GM18517 (cell line): ENCODE data around the gene MBTD1.
"Not testable (repeated sequence)": the region's sequence is repeated elsewhere in the genome, so short reads cannot be mapped to it uniquely, and the experiment has no call there.

Experiments used
- ATAC-seq: cut with Tn5 transposase; IDR thresholded peaks from one replicate; pipeline ENCODE4 v1.9.1; 2021; ENCODE audit warnings: mild to moderate bottlenecking, moderate library complexity; ENCODE audit not compliant: unreplicated experiment

MBTD1 gene

DNA sequence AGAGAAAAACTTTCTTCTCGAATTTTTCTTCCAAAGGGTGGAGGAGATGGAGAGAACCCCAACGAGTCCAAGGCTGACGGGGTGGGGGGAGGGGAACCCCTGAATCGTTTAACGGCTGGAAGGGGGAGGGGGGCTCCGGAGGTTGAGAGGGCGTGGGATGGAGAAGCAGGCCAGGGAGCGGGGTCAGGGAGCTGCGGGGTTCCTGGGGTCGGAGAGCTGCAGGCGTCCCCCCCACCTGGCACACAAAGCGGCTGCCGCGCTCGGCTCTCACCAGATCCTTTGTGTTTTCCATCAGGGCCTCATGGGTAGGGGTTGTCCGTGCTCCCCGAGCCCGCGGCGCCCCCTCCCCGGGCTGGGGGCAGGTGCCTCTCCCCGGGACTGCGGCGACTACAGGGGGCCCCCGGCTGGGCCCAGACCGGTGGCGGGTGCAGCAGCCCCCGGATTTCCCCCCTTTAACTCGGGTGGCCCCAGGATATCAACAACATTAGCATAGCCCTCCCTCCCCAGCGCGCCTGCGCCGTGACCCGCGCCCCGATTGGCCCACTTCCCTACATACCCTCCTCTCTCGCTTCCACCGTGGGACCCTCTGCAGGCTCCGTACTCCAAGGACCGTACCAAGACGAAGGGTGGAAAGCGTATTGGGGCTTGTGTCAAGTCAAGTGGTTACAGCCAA lies at the start of gene MBTD1:
TSS of gene MBTD1 (minus strand) at position 486 of the 673 bp plus-strand sequence. CDS start 34,888 bp downstream, outside the sequence.
- ATAC-seq, result peak; percentile 76

DNA sequence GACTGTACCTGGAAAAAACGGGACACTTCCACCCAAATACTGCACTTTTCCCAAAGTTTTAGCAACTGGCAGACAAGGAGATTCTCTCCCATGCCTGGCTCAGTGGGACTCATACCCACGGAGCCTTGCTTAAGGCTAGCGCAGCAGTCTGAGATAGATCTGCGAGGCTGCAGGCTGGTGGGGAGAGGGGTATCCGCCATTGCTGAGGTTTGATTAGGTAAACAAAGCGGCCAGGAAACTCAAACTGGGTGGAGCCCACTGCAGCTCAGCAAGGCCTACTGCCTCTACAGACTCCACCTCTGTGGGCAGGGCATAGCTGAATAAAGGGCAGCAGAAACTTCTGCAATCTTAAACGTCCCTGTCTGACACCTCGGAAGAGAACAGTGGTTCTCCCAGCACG lies 45.3 kb upstream of the MBTD1 start:
- ATAC-seq, result no peak

DNA sequence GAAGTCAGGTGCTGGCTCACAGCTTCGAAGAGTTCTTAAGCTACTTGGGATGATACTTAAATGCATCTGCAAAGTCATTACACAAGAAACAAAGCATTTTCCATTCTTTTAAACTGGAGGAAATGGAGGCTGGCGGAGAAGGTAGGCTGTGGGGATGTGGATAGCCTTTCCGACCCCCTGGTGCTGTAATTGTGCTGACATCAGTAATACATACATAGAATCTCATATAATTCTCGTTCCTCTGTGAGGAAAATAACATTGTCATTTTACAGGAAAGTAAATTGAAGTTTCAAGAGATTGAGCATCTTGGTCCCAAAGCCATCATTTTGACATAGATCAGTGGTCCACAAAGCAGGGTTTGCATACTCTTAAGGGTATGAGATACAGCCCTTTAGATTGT lies 40.0 kb upstream of the MBTD1 start:
- ATAC-seq, result no peak

DNA sequence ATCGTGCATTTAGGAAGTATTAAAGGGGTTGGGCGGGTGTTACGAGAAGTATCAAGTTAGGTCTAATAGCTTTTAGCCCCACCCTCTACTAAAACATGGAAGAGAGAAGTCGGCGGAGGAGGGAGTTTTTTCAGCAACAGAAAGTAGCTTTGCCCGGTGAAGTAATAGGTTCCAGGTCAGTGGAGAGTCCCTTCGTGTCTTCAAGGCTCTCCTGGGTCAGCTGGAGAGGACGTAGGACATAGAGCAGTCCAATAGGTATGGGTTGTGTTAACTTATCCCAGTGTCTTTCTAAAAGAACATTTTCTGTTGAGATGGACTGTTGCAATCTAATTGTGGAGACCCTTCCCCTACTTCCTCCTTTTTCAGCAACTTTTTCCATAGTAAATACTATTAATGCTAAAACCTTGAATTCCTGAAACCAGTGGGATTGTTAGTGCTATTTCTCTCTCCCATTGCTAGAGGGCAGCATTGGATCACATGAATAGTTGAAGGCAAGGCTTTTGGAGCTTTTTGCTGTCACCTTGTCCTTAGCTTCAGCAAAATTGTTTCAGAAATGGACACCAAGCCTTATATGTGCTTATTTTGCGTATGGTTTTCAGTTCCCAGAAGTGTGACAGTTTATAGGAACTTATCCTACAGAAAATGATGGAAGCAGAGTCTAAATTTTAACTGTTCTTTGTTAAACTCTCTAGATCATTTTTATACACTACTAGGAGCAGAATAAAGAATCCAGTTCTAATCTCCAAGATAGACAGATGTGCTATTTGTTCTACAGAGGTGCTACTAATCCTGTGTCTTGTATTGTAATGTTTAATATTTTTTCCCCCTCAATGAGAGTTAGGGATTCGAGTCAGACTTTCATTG lies 38.9 kb upstream of the MBTD1 start:
- no peak for ATAC-seq

DNA sequence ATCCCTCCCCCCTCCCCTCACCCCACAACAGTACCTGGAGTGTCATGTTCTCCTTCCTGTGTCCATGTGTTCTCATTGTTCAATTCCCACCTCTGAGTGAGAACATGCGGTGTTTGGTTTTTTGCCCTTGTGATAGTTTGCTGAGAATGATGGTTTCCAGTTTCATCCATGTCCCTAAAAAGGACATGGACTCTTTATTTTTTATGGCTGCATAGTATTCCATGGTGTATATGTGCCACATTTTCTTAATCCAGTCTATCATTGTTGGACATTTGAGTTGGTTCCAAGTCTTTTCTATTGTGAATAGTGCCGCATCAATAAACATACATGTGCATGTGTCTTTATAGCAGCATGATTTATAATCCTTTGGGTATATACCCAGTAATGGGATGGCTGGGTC lies 34.5 kb upstream of the MBTD1 start:
- ATAC-seq, result not testable (repeated sequence)

DNA sequence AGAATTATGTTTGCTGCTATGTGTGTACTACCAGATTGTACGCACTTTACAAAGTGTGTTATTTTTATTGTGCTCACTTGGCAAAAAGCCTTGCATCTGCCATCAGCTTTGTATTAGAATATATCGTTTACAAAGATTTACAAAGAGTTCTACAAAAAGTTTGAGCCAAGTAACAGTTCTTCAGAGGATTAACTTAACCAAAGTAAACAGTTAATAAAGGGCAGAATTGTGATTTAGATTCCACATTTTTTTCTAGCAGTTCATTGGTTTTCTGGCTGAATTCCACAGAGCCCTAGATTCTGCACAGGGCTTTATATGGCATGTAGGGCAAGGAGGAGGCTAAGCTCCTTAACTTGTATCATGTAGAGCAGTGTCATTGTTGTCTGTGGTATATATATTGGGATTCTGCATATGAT lies 29.9 kb upstream of the MBTD1 start:
- no peak for ATAC-seq

DNA sequence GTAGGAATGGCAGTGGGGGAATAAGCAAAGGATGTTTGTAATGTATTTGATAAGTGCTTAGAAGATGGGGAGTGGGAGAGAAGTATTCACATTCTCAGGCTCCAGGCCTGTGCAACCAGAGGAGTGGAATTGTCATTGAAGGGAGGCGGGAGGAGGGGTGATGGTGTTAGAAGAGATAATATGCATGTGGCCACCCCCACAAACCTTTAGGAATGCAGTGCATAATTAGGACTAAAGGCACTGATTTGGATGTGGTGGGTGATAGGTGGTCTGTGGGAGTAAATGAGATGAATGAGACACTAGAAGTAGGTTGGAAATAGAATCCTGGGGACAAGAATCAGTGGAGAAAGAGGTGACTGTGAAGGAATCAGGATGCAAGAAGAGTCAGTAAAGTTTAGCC lies 27.6 kb upstream of the MBTD1 start:
- no peak for ATAC-seq

DNA sequence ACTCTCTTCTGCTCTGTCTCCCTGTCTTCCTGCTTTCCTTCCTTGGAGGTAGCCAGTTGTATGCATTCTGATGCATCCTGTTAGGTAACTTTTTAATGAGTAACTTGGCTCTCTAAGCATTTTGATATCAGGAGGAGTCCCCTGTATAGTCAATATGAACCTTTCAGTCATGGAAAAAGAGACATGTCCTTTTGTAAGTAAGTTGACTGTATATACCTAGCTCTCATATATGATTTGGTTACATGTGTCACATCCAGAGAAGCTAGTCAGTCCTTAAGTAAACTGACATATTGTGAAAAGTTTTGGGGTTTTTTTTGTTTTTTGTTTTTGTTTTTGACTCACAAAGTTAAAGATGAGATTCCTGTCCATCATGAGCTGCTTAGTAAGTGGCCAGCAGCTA lies 19.3 kb upstream of the MBTD1 start:
- no peak for ATAC-seq

DNA sequence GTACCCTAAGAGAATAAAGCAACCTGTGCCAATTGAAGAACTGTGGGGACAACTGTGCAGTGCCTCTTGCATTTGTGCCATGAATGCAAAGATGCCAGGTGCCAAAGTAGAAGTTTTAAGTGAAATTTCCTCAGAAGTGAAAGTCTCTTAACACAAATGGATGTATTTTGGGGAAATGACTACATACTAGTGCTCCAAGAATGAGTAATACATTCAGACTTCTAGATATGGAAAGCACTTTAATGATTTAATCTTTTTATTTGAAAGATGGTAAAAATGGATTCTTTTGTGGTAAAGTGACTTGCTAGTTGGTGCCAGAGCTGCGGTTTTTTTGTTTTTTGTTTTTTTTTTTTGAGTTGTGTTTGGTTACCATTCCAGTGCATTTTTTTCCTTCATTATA lies 15.5 kb upstream of the MBTD1 start:
- no peak for ATAC-seq

DNA sequence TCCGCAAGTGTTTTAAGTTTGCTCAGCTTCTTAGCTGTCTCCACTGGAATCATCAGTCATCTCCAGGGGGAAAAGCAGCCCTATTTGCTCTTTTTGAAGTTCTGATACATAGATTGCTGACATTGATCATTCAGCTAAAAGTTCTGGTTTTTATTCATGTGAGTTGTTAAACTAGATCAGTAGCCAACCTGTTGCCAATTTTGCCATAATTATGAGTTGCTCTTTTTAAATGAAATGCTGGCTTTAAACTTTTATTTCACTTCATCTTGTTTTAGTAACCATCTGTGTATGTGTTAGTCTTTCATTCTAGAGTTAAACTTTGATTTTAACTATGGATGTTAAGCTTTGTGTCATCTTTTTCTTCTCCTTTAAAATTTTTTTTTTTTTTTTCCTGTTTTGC lies 13.0 kb upstream of the MBTD1 start:
- ATAC-seq, result no peak

DNA sequence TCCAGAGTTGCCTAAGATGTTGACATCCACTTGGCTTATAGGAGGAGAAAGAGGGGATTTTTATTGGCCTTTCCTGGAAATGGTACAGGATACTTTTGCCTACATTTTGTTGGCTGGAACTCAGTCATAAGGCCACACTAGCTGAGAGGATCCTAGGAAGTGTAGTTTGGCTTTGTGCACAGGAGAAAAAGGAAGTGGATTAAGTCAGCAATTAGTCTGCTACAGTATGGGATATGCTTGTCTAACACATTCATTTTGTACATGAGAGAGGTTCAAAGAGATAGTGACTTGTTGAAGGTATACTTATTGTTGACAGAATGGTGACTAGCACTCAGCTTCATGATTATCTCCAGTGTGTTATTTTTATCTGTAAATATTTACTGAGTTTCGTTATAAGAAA lies 10.8 kb upstream of the MBTD1 start:
- no peak for ATAC-seq

DNA sequence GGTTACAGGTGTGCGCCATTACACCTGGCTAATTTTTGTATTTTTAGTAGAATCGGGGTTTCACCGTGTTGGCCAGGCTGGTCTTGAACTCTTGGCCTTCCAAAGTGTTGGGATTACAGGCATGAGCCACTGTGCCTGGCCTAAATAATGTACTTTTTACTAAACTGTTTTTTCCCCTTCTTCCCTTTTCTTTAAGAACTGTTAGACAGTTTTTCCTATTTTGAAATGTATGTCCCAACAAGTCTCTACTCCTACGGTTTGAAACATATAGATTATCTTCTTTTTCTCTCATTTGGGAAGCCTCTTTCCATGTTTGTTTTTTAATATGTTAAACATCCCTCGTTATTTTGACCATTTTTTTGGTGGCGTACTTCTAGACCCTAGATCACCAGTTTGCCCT lies 10.1 kb upstream of the MBTD1 start:
- no peak for ATAC-seq

DNA sequence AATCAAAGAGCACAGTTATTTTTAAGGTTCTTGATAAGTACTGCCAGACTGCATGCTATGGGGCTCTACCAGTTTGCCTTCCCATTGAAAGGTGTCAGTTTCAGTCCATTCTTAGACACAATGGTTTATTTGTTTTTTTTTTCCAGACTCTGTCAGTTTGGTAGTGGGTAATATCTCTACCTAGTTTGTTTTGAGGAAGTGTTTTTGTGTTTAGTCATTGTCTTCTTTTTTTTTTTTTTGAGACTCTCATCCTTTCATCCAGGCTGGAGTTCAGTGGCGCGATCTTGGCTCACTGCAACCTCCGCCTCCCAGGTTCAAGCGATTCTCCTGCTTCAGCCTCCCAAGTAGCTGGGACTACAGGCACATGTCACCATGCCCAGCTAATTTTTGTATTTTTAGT lies 4.6 kb upstream of the MBTD1 start:
- not testable (repeated sequence) for ATAC-seq

DNA sequence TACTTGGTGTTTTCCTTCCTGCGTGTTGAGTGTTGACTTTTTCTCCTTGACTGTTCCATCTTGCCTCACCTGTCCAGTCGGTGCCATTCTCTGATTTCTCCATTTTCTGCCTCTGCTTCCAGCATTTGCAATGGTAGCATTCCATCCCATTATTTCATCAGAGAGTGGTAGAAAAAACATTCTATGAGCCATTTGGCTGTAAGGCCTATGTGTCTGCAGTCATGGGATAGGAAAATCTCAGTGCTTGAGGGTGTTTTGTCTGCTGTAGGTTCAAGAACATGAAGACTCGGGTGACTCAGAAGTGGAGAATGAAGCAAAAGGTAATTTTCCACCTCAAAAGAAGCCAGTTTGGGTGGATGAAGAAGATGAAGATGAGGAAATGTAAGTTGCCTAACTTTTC lies 3.2 kb upstream of the MBTD1 start:
- ATAC-seq, result no peak

DNA sequence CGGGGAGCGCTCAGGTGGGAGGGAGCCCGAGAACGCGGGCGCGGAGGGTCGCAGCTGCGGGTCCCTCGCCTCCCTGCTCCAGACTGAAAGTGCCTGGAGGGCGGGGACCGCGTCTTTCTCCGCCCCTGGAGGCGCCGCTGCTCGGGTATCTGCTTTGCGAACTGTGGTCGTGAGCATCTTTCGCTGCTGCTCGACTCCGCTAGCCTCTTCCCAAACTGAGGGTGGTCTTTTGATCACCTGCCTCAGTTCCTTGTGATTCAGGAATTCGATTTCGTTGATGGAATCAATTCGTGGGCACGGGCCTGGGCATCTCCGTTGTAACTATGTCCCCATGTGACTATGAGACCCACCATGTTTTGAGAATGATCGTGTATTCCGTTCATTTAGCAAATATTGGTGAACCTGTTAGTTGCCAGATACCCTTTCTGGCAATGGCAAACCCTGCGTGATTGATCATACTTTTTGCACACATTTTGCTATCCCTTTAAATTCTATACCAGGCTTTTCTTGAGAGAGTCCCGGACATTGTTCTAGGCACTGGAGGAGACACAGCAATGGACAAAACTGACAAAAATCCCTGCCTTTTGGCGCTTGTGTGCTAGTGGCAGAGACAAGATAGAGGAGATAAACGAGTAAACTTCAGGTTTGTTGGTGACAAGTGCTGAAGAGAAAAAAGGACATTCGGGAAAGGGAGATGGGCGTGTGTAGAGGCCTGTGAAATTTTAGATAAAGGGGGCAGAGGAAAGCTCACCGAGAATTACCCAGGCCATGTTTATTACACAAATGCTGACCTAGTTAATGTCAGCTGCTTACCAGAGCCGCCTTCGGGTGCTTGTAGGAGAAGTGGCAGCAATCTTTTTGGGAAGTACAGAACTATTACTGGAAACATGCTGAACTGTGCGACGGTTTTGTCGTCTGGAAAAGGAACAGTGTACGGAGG lies 1.4 kb upstream of the MBTD1 start:
- no peak for ATAC-seq

DNA sequence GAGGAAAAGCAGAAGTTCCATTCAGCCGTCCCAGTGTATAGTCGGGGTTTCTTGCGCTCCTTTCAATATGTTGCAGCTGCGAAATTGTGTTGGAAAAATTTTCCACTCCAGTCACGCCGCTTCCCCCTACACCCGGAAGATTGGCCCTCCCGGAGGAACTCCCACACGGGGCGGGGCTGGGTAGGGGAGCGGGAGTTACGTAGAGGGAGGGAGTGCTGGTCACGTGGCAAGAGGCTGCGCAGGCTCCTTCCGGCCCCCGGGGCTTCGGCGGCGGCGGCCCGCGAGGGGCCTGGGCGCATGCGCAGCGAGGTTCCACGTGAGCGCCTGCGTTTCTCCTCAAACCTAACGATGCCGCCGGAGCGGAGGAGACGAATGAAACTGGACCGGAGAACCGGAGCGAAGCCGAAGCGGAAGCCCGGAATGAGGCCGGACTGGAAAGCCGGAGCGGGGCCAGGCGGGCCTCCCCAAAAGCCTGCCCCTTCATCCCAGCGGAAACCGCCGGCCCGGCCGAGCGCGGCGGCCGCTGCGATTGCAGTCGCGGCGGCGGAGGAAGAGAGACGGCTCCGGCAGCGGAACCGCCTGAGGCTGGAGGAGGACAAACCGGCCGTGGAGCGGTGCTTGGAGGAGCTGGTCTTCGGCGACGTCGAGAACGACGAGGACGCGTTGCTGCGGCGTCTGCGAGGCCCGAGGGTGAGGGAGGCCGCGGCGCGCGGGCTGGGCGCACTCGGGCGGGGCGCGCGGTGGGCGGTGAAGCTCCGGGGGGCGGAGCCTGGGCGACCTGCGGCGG lies 581 bp upstream of the MBTD1 start, which contains the start of gene UTP18:
TSS of gene UTP18 (plus strand) at position 310 of the 787 bp plus-strand sequence. CDS start at position 349, 39 bp downstream.
- peak; percentile 69 for ATAC-seq

DNA sequence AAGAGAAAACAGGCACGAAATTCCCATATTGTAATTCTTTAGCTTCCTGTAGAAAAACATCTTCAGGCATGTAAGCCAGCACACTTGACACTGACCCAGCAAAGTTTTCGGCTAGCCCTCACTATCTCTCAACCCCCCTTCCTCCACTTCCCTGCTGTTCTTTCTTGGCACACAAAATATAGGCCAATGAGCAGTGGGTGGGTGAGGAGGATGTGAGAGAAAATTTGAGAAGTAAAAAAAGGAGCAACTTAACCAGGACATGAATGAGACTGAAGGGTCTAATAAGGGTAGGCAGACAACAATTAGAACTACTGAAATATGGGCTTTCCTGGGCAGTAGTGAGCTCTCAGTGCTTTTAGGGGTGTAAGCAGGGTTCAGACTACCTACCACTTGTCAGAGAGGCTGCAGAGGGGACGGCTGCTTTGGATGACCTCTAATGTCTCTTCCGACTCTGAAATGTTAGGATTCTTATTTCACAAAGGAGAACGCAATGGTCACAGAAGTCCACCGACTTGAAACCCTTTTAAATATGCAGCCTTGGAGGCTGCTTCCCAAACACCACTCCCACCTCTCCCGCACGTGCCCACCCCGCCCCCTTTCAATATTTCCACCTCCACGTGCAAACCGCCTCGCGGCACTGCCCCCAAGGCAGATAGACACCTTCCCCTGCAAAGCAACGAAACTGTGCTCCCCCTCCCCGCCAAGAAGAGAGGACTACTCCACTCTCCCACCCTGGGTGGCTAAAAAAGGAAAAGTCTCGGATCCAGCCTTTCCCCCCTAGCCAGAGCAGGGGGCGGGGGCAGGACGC lies 889 bp downstream of the MBTD1 start:
- no peak for ATAC-seq

DNA sequence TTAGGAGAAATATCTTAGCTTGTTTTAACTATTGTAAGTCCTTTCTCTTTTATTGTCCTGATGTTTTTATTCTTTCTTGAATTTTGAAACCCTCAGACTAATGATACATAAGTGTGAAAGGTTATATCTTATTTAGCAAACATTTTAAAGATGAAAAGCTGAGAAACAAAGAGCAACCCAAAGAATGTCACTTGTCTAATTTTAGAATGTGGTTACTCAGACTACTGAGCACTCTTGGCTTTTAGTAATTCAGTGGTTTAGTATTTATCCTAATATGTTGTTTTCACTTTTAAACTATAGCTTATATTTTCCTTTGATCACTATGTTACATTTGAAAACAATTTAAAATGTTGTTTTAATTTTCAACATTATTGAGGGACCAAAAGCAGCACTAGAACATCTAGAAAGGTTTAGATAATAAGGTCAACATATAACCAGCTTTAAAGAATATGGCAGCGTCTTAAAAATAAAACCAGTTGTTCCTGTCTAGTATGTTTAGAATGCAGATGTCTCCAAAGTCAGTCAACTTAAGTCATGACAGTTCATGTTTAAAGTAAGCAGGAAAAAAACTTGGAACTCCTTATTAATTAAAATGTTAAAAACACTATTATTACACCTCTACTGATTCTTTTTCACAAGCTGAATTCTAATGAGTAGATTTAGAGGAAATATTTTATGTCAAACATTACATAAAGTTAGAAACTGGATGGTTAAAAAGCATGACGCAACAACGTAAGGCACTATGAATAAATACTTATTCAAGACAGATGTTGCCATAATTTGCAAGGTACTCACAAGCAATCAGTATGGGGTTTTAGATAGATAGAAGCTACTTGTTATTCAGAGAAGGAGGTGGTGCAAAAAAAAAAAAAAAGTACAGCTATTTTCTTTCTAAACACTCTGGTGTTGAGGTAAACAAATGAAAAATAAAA lies 2.4 kb downstream of the MBTD1 start:
- ATAC-seq, result no peak
